Thyroid gland (tissue), 4 donors: ENCODE measurements around the gene C1QTNF9B.

Experiments
- POLR2A ChIP-seq, 2 donors: fragments of 450-650 bp; IDR thresholded peaks; one replicate each; pipeline ENCODE4 v1.6.1; 2017; ENCODE audit warnings: antibody characterized with exemption in 2 of 2, mild to moderate bottlenecking in 2 of 2, moderate library complexity in 1 of 2
- TF ChIP-seq, protein P1 (sequence below), 6 experiments: fragments of 200-600 bp in 3 of 6; fragments of 450-650 bp in 3 of 6; sonication (generic) in 3 of 6; IDR thresholded peaks; one replicate each; pipeline ENCODE4 v1.5.1; 2016 to 2019; ENCODE audit warnings: antibody characterized with exemption in 6 of 6, mild to moderate bottlenecking in 2 of 6, inconsistent platforms in 1 of 6, moderate library complexity in 1 of 6

- TF ChIP-seq POLR2A (IDR thresholded peaks at IDR 0.05) = no peak
- TF ChIP-seq, protein P1, sequence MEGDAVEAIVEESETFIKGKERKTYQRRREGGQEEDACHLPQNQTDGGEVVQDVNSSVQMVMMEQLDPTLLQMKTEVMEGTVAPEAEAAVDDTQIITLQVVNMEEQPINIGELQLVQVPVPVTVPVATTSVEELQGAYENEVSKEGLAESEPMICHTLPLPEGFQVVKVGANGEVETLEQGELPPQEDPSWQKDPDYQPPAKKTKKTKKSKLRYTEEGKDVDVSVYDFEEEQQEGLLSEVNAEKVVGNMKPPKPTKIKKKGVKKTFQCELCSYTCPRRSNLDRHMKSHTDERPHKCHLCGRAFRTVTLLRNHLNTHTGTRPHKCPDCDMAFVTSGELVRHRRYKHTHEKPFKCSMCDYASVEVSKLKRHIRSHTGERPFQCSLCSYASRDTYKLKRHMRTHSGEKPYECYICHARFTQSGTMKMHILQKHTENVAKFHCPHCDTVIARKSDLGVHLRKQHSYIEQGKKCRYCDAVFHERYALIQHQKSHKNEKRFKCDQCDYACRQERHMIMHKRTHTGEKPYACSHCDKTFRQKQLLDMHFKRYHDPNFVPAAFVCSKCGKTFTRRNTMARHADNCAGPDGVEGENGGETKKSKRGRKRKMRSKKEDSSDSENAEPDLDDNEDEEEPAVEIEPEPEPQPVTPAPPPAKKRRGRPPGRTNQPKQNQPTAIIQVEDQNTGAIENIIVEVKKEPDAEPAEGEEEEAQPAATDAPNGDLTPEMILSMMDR (IDR thresholded peaks at IDR 0.05) = no peak
Observed at GRCh38 chr13:23866420-23867026, 30.8 kb downstream of the C1QTNF9B start.
